Glutamatergic neuron (in vitro differentiated cells): Measurements from ENCODE around the gene PRXL2A. TPM values are rescaled to one million over a fixed set of nuclear protein-coding genes. Genes with fewer than 3 reads are reported as not detected.

Experiments used
- DNase-seq: peaks from one replicate; pipeline ENCODE4 v3.0.0; 2022
- H3K27ac Mint-ChIP-seq: one replicate; pipeline ENCODE4 v1.8.0; 2020; ENCODE audit warnings: mild to moderate bottlenecking, mixed read lengths, inconsistent platforms; ENCODE audit not compliant: unreplicated experiment
- H3K27me3 Mint-ChIP-seq: one replicate; pipeline ENCODE4 v1.8.0; 2020; ENCODE audit warnings: mild to moderate bottlenecking, moderate library complexity, mixed read lengths, inconsistent platforms; ENCODE audit not compliant: unreplicated experiment
- H3K36me3 Mint-ChIP-seq: one replicate; pipeline ENCODE4 v1.8.0; 2020; ENCODE audit warnings: mild to moderate bottlenecking, mixed read lengths, inconsistent platforms; ENCODE audit not compliant: unreplicated experiment
- H3K4me1 Mint-ChIP-seq: one replicate; pipeline ENCODE4 v1.8.0; 2020; ENCODE audit warnings: mild to moderate bottlenecking, low read depth, mixed read lengths, inconsistent platforms; ENCODE audit not compliant: unreplicated experiment
- H3K4me3 Mint-ChIP-seq: one replicate; pipeline ENCODE4 v1.8.0; 2020; ENCODE audit warnings: mild to moderate bottlenecking, mixed read lengths, inconsistent platforms; ENCODE audit not compliant: unreplicated experiment
- H3K9me3 Mint-ChIP-seq: one replicate; pipeline ENCODE4 v1.8.0; 2020; ENCODE audit warnings: mild to moderate bottlenecking, moderate library complexity, mixed read lengths, inconsistent platforms; ENCODE audit not compliant: unreplicated experiment
- CTCF ChIP-seq: fragments of 200-600 bp; sonication (generic); IDR thresholded peaks from one replicate; pipeline ENCODE4 v1.5.0; 2021; ENCODE audit not compliant: partially characterized antibody, unreplicated experiment
- total RNA-seq: library from RNA; stranded (reverse); fragmentation: NEBNext Ultra II Directional; extraction: Animal tissue kit (Norgen Biotek cat#: 25700); gene quantifications from one replicate; pipeline ENCODE4 v1.2.1, GENCODE V29; 2021; ENCODE audit not compliant: unreplicated experiment

PRXL2A gene
- total RNA-seq, 1 donor from 2014 or later, result 164 TPM

- Mint-ChIP-seq H3K27ac (peak overlapping the region; percentile 40), H3K4me1 (peaks cover 51% of the 10 kb centered on the region), H3K27me3 (peaks cover 18% of the 10 kb centered on the region), H3K36me3 (no peaks in the 10 kb centered on the region), H3K4me3 (peak overlapping the region; percentile 34), H3K9me3 (peaks cover 14% of the 10 kb centered on the region)
- DNase-seq, result no peak
- no peak for TF ChIP-seq CTCF
Measured at GRCh38 chr10:80457554-80458262, 49.4 kb downstream of the PRXL2A start.

GRCh38 chr10:80458263-80458625 is 49.9 kb downstream of the PRXL2A start:
- H3K4me3 Mint-ChIP-seq, result peak overlapping the region; percentile 53
- no peak for TF ChIP-seq CTCF
- H3K27me3 Mint-ChIP-seq, result peaks cover 18% of the 10 kb centered on the region
- no peaks in the 10 kb centered on the region for H3K36me3 Mint-ChIP-seq
- DNase-seq, result no peak
- peak overlapping the region; percentile 53 for H3K27ac Mint-ChIP-seq
- peaks cover 56% of the 10 kb centered on the region for H3K4me1 Mint-ChIP-seq
- H3K9me3 Mint-ChIP-seq, result peaks cover 14% of the 10 kb centered on the region

DNA sequence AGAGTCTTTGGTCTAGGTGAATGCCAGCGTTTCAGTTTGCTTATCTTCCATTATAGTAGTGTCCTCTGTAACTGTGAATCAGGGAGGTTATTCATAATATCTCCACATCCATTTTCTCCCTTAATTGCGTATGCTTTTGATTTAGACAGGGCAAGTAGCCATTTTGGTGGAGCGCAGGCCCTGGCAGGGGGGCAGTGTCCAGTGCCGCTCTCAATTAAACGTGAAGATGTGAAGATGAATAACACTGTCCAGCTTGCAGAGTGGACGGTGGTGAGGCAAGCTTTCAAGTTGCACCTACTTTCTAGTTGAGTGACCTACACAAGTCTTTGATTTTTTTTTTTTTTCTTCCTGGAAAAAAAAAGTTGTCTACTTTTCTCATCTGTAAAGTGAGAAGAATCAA is 50.3 kb downstream of the PRXL2A start:
- Mint-ChIP-seq H3K36me3 (no peaks in the 10 kb centered on the region), H3K27ac (peak overlapping the region; percentile 53), H3K4me3 (peak overlapping the region; percentile 53), H3K27me3 (peaks cover 14% of the 10 kb centered on the region), H3K9me3 (peaks cover 15% of the 10 kb centered on the region), H3K4me1 (peaks cover 60% of the 10 kb centered on the region)
- DNase-seq, result no peak
- TF ChIP-seq CTCF, result no peak

GRCh38 chr10:80459047-80459865 is 50.9 kb downstream of the PRXL2A start:
- no peak for TF ChIP-seq CTCF
- Mint-ChIP-seq H3K4me1 (peaks cover 66% of the 10 kb centered on the region), H3K36me3 (no peaks in the 10 kb centered on the region), H3K27ac (peak overlapping the region; percentile 81), H3K9me3 (peaks cover 13% of the 10 kb centered on the region), H3K27me3 (peaks cover 17% of the 10 kb centered on the region), H3K4me3 (peak overlapping the region; percentile 73)
- no peak for DNase-seq
